ENCODE data around the gene ARHGEF33.
"Not testable (repeated sequence)": the region's sequence is repeated elsewhere in the genome, so short reads cannot be mapped to it uniquely, and the experiment has no call there.

ARHGEF33 gene

GRCh38 chr2:38912619-38913018 is 22.9 kb downstream of the ARHGEF33 start:
- Histone ChIP-seq H3K27me3 (ENCODE audit: control insufficient read depth in 1 of 2, insufficient read depth in 2 of 2, low read length in 2 of 2) (no peaks in the 10 kb centered on the region), H3K9ac (ENCODE audit: low read length) (no peak overlapping the region), H3K4me3 (ENCODE audit: low read depth in 1 of 2, low read length in 2 of 2) (no peak overlapping the region), H3K9me3 (ENCODE audit: low read length) (no peaks in the 10 kb centered on the region), H3K4me1 (ENCODE audit: insufficient read depth, low read length) (no peaks in the 10 kb centered on the region), H3K27ac (ENCODE audit: low read depth, low read length) (no peak overlapping the region), H3K36me3 (ENCODE audit: insufficient read depth, low read length) (no peaks in the 10 kb centered on the region)

GRCh38 chr2:38922389-38922788 is 32.7 kb downstream of the ARHGEF33 start:
- Histone ChIP-seq H3K27me3 (ENCODE audit: control insufficient read depth in 1 of 2, insufficient read depth in 2 of 2, low read length in 2 of 2) (no peaks in the 10 kb centered on the region), H3K9me3 (ENCODE audit: low read length) (no peaks in the 10 kb centered on the region), H3K27ac (ENCODE audit: low read depth, low read length) (no peak overlapping the region), H3K4me3 (ENCODE audit: low read depth in 1 of 2, low read length in 2 of 2) (no peak overlapping the region), H3K4me1 (ENCODE audit: insufficient read depth, low read length) (no peaks in the 10 kb centered on the region), H3K9ac (ENCODE audit: low read length) (no peak overlapping the region), H3K36me3 (ENCODE audit: insufficient read depth, low read length) (no peaks in the 10 kb centered on the region)

GRCh38 chr2:38922902-38923301 is 33.2 kb downstream of the ARHGEF33 start:
- H3K9ac ChIP-seq (ENCODE audit: low read length), result no peak overlapping the region
- H3K4me1 ChIP-seq (ENCODE audit: insufficient read depth, low read length), result no peaks in the 10 kb centered on the region
- no peaks in the 10 kb centered on the region for H3K36me3 ChIP-seq (ENCODE audit: insufficient read depth, low read length)
- no peak overlapping the region for H3K4me3 ChIP-seq (ENCODE audit: low read depth in 1 of 2, low read length in 2 of 2)
- H3K27me3 ChIP-seq (ENCODE audit: control insufficient read depth in 1 of 2, insufficient read depth in 2 of 2, low read length in 2 of 2), result no peaks in the 10 kb centered on the region
- no peaks in the 10 kb centered on the region for H3K9me3 ChIP-seq (ENCODE audit: low read length)
- H3K27ac ChIP-seq (ENCODE audit: low read depth, low read length), result no peak overlapping the region

GRCh38 chr2:38925982-38926381 is 36.3 kb downstream of the ARHGEF33 start:
- H3K36me3 ChIP-seq (ENCODE audit: insufficient read depth, low read length), result no peaks in the 10 kb centered on the region

GRCh38 chr2:38930600-38930999 is 40.9 kb downstream of the ARHGEF33 start:
- Histone ChIP-seq H3K27ac (ENCODE audit: low read depth, low read length) (no peak overlapping the region), H3K27me3 (ENCODE audit: control insufficient read depth in 1 of 2, insufficient read depth in 2 of 2, low read length in 2 of 2) (no peaks in the 10 kb centered on the region), H3K36me3 (ENCODE audit: insufficient read depth, low read length) (no peaks in the 10 kb centered on the region), H3K4me3 (ENCODE audit: low read depth in 1 of 2, low read length in 2 of 2) (no peak overlapping the region), H3K9me3 (ENCODE audit: low read length) (no peaks in the 10 kb centered on the region), H3K4me1 (ENCODE audit: insufficient read depth, low read length) (no peaks in the 10 kb centered on the region), H3K9ac (ENCODE audit: low read length) (no peak overlapping the region)

More at GRCh38 chr2:38925982-38926381, 36.3 kb downstream of the ARHGEF33 start:
- no peaks in the 10 kb centered on the region for H3K27me3 ChIP-seq (ENCODE audit: control insufficient read depth in 1 of 2, insufficient read depth in 2 of 2, low read length in 2 of 2)
- no peaks in the 10 kb centered on the region for H3K9me3 ChIP-seq (ENCODE audit: low read length)
- no peak overlapping the region for H3K27ac ChIP-seq (ENCODE audit: low read depth, low read length)
- H3K4me3 ChIP-seq (ENCODE audit: low read depth in 1 of 2, low read length in 2 of 2), result no peak overlapping the region
- H3K4me1 ChIP-seq (ENCODE audit: insufficient read depth, low read length), result no peaks in the 10 kb centered on the region
- H3K9ac ChIP-seq (ENCODE audit: low read length), result no peak overlapping the region

- H3K27me3 ChIP-seq (ENCODE audit: control insufficient read depth in 1 of 2, insufficient read depth in 2 of 2, low read length in 2 of 2), result no peaks in the 10 kb centered on the region
Measured at GRCh38 chr2:38932586-38932985, 42.9 kb downstream of the ARHGEF33 start.

GRCh38 chr2:38933653-38934052 is 44.0 kb downstream of the ARHGEF33 start:
- no peaks in the 10 kb centered on the region for H3K4me1 ChIP-seq (ENCODE audit: insufficient read depth, low read length)
- no peak overlapping the region for H3K4me3 ChIP-seq (ENCODE audit: low read depth in 1 of 2, low read length in 2 of 2)
- H3K36me3 ChIP-seq (ENCODE audit: insufficient read depth, low read length), result no peaks in the 10 kb centered on the region
- H3K27me3 ChIP-seq (ENCODE audit: control insufficient read depth in 1 of 2, insufficient read depth in 2 of 2, low read length in 2 of 2), result no peaks in the 10 kb centered on the region
- no peak overlapping the region for H3K9ac ChIP-seq (ENCODE audit: low read length)
- H3K9me3 ChIP-seq (ENCODE audit: low read length), result no peaks in the 10 kb centered on the region
- no peak overlapping the region for H3K27ac ChIP-seq (ENCODE audit: low read depth, low read length)

More at GRCh38 chr2:38932586-38932985, 42.9 kb downstream of the ARHGEF33 start:
- Histone ChIP-seq H3K4me3 (ENCODE audit: low read depth in 1 of 2, low read length in 2 of 2) (no peak overlapping the region), H3K9me3 (ENCODE audit: low read length) (no peaks in the 10 kb centered on the region), H3K36me3 (ENCODE audit: insufficient read depth, low read length) (no peaks in the 10 kb centered on the region), H3K4me1 (ENCODE audit: insufficient read depth, low read length) (no peaks in the 10 kb centered on the region), H3K27ac (ENCODE audit: low read depth, low read length) (no peak overlapping the region), H3K9ac (ENCODE audit: low read length) (no peak overlapping the region)

- no peaks in the 10 kb centered on the region for H3K36me3 ChIP-seq (ENCODE audit: insufficient read depth, low read length)
- no peak overlapping the region for H3K27ac ChIP-seq (ENCODE audit: low read depth, low read length)
- H3K27me3 ChIP-seq (ENCODE audit: control insufficient read depth in 1 of 2, insufficient read depth in 2 of 2, low read length in 2 of 2), result no peaks in the 10 kb centered on the region
- no peak overlapping the region for H3K4me3 ChIP-seq (ENCODE audit: low read depth in 1 of 2, low read length in 2 of 2)
- H3K9ac ChIP-seq (ENCODE audit: low read length), result no peak overlapping the region
- H3K9me3 ChIP-seq (ENCODE audit: low read length), result no peaks in the 10 kb centered on the region
- H3K4me1 ChIP-seq (ENCODE audit: insufficient read depth, low read length), result no peaks in the 10 kb centered on the region
Measured at GRCh38 chr2:38934742-38935141, 45.1 kb downstream of the ARHGEF33 start.

- no peak overlapping the region for H3K27ac ChIP-seq (ENCODE audit: low read depth, low read length)
- H3K9ac ChIP-seq (ENCODE audit: low read length), result no peak overlapping the region
- no peaks in the 10 kb centered on the region for H3K4me1 ChIP-seq (ENCODE audit: insufficient read depth, low read length)
- no peaks in the 10 kb centered on the region for H3K36me3 ChIP-seq (ENCODE audit: insufficient read depth, low read length)
- H3K9me3 ChIP-seq (ENCODE audit: low read length), result no peaks in the 10 kb centered on the region
- H3K27me3 ChIP-seq (ENCODE audit: control insufficient read depth in 1 of 2, insufficient read depth in 2 of 2, low read length in 2 of 2), result no peaks in the 10 kb centered on the region
- no peak overlapping the region for H3K4me3 ChIP-seq (ENCODE audit: low read depth in 1 of 2, low read length in 2 of 2)
Measured at GRCh38 chr2:38935568-38936172, 46.0 kb downstream of the ARHGEF33 start.

- H3K36me3 ChIP-seq (ENCODE audit: insufficient read depth, low read length), result not testable (repeated sequence)
Measured at GRCh38 chr2:38936516-38936915, 46.8 kb downstream of the ARHGEF33 start.

GRCh38 chr2:38937548-38937947 is 47.9 kb downstream of the ARHGEF33 start:
- Histone ChIP-seq H3K27me3 (ENCODE audit: control insufficient read depth in 1 of 2, insufficient read depth in 2 of 2, low read length in 2 of 2) (no peaks in the 10 kb centered on the region), H3K4me1 (ENCODE audit: insufficient read depth, low read length) (no peaks in the 10 kb centered on the region), H3K9me3 (ENCODE audit: low read length) (no peaks in the 10 kb centered on the region), H3K4me3 (ENCODE audit: low read depth in 1 of 2, low read length in 2 of 2) (no peak overlapping the region), H3K9ac (ENCODE audit: low read length) (no peak overlapping the region), H3K27ac (ENCODE audit: low read depth, low read length) (no peak overlapping the region), H3K36me3 (ENCODE audit: insufficient read depth, low read length) (no peaks in the 10 kb centered on the region)

More at GRCh38 chr2:38936516-38936915, 46.8 kb downstream of the ARHGEF33 start:
- H3K27ac ChIP-seq (ENCODE audit: low read depth, low read length); H3K4me1 ChIP-seq (ENCODE audit: insufficient read depth, low read length); H3K9me3 ChIP-seq (ENCODE audit: low read length); H3K4me3 ChIP-seq (ENCODE audit: low read depth in 1 of 2, low read length in 2 of 2); H3K27me3 ChIP-seq (ENCODE audit: control insufficient read depth in 1 of 2, insufficient read depth in 2 of 2, low read length in 2 of 2); H3K9ac ChIP-seq (ENCODE audit: low read length): not testable (repeated sequence)

- Histone ChIP-seq H3K27ac (ENCODE audit: low read depth, low read length) (no peak overlapping the region), H3K9me3 (ENCODE audit: low read length) (no peaks in the 10 kb centered on the region), H3K27me3 (ENCODE audit: control insufficient read depth in 1 of 2, insufficient read depth in 2 of 2, low read length in 2 of 2) (no peaks in the 10 kb centered on the region), H3K36me3 (ENCODE audit: insufficient read depth, low read length) (no peaks in the 10 kb centered on the region), H3K4me1 (ENCODE audit: insufficient read depth, low read length) (no peaks in the 10 kb centered on the region), H3K9ac (ENCODE audit: low read length) (no peak overlapping the region), H3K4me3 (ENCODE audit: low read depth in 1 of 2, low read length in 2 of 2) (no peak overlapping the region)
Measured at GRCh38 chr2:38940746-38941145, 51.1 kb downstream of the ARHGEF33 start.
